Activated CD8-positive, alpha-beta memory T cell treated with anti-CD3 and anti-CD28 coated beads for 48 hours (primary cell): ENCODE measurements around the gene CDKN1B.
A peak's percentile ranks its signal among the peaks of the same experiment; 100 is the strongest.

Experiments
- DNase-seq, 3 experiments: peaks; one replicate each; pipeline ENCODE4 v3.0.0-alpha.2; 2020; ENCODE audit warnings: low read depth in 2 of 3, low spot score in 2 of 3

The CDKN1B gene

DNA sequence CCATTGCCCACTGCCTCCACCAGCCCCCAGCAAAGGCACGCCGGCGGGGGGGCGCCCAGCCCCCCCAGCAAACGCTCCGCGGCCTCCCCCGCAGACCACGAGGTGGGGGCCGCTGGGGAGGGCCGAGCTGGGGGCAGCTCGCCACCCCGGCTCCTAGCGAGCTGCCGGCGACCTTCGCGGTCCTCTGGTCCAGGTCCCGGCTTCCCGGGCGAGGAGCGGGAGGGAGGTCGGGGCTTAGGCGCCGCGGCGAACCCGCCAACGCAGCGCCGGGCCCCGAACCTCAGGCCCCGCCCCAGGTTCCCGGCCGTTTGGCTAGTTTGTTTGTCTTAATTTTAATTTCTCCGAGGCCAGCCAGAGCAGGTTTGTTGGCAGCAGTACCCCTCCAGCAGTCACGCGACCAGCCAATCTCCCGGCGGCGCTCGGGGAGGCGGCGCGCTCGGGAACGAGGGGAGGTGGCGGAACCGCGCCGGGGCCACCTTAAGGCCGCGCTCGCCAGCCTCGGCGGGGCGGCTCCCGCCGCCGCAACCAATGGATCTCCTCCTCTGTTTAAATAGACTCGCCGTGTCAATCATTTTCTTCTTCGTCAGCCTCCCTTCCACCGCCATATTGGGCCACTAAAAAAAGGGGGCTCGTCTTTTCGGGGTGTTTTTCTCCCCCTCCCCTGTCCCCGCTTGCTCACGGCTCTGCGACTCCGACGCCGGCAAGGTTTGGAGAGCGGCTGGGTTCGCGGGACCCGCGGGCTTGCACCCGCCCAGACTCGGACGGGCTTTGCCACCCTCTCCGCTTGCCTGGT, at the start of gene CDKN1B:
Gene CDKN1B, plus strand, starts transcription at position 576 of the 793 bp plus-strand sequence. CDS start 472 bp downstream, outside the sequence.
- DNase-seq: peak in 2 of 3 experiments; percentile 64 to 76

GRCh38 chr12:12668005-12668404, 49.2 kb upstream of the CDKN1B start:
- no peak for DNase-seq

DNA sequence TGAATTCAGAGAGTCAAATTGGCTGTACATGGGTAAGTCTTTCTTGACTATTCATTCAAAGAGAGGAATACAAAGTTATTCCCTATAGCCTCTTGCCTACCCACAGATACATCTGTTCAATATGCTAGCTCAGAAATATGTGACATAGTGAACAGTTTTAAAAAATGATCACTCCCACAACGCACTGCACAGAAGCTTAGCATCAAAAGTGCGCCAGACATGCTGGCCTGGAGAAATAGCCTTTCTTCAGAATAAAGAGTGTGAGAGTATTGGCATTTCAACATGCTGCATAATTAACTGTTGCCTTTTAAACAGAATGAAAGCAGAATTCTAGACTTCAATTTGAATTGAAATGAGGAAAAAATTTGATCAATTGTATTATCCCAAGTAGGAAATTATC, 48.1 kb upstream of the CDKN1B start:
- no peak for DNase-seq

GRCh38 chr12:12671850-12672660, 45.1 kb upstream of the CDKN1B start:
- DNase-seq: no peak

- no peak for DNase-seq
Observed at GRCh38 chr12:12673296-12673695, 43.9 kb upstream of the CDKN1B start.

- no peak for DNase-seq
Observed at GRCh38 chr12:12676605-12677004, 40.6 kb upstream of the CDKN1B start.

DNA sequence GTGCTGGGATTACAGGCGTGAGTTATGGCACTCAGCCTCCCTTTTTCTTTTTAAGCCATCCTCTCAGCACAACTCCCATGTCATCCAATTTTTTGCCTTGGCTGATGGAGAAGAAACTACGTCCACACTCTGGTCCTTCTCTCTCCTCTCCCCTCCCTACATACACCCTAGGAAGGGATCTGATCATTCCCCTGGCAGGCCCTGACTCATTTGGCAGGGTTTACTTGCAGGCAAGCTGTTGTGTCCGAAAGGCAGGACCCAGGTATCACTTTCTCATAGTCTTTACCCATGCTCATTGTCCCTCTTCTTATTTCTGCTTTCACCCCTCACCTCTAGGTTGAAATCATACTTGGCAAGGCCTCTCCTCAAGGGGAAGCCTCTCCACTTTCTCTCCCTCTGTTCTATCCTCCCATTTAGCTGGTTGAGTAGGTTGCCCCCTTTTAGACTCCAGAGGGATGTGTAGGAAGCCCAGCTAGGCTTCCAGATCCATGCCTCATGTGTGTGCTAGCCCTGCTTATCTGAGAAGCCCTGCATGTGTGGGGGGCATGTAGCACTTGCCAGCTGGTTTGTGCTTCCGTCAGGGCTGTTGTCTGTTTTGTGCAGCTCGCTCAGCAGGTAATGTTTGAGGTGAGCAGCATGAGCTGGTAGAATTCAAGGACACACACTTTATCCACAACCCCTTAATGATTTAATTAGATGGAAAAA, 36.0 kb upstream of the CDKN1B start:
- no peak for DNase-seq

- DNase-seq: no peak
Observed at GRCh38 chr12:12682284-12682683, 34.9 kb upstream of the CDKN1B start.

DNA sequence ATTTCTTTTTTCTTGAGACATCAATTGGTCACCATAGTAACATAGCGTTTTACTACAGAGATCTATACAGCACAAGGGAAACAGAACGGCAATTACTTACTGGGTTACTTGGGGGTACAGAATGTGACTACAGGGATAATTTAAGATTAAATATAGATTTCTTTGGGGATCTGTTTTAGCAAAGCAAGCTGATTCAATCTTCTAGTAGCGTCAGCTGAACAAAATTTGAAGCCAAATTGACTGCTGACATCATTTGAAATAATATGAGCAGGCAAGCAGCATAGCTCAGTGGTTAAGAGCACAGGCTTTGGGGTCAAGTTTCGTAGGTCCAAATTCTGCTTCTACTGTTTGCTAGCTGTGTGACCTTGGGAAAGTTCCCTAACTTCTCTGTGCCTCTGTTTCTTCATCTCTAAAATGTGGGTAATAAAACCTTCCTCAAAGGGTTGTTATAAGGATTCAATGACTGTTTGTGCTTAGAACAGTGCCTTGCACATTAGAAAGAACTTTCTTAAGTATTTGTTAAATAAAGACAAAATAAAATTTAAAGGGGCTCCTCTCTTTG, 34.0 kb upstream of the CDKN1B start:
- DNase-seq: no peak

- DNase-seq: no peak
Observed at GRCh38 chr12:12683725-12684124, 33.4 kb upstream of the CDKN1B start.

DNA sequence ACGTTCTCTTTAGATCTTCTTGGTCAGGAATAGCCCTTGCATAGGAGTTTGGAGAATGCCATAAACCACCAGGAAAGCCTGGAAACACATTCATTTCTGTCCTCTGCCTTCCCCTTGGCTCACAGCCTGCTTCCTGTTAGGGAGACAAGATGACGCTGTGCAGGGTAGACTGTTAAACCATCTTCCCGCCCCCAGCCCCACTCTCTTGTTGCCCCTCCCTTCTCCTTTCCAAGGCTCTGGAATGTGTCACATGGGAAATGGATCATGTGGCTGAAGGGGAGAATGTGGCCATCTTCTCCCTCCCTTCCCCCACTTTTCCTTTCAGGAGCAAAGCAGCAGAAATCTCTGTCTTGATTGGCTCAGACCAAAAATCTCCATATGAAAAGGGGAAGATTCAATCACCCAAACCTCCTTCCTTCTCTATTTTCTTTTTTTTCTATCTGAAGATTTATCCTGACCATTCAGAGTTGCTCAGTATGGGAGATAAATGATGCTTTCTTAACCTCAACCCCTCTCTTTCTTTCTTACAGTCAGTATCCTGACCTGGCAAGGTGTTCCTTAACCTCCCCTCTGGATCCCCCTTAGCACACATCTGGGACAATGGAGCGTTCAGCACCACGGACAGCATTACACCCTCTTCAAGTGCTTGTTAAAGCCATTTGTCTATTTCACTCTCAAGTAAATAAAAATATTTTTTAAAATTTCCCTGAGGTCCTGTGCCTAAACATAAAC, 32.6 kb upstream of the CDKN1B start:
- no peak for DNase-seq

GRCh38 chr12:12685305-12685704, 31.9 kb upstream of the CDKN1B start:
- no peak for DNase-seq

GRCh38 chr12:12686472-12686871, 30.7 kb upstream of the CDKN1B start:
- DNase-seq: no peak

DNA sequence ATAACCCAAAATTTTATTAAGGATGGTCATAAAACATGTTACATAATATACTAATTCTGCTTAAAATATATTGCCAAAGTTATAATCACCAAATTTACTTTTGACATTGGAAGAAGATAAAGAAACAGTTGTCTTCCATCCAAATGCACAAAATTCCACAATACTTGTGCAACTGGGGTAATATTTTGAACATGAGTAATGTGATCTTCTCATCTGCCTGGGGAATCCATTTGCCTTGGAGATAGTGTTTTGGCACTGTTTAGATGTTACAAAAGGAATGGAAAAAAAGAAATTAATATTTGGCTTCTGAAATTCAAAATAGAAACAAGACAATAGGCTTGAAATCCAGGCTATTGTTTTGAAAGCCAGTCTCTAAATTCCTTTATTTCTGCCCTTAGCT, 30.2 kb upstream of the CDKN1B start:
- no peak for DNase-seq

- DNase-seq: no peak
Observed at GRCh38 chr12:12689647-12690300, 27.4 kb upstream of the CDKN1B start.

GRCh38 chr12:12691549-12691948, 25.6 kb upstream of the CDKN1B start:
- DNase-seq: no peak

- no peak for DNase-seq
Observed at GRCh38 chr12:12693111-12693671, 24.0 kb upstream of the CDKN1B start.

GRCh38 chr12:12696562-12697383, 20.4 kb upstream of the CDKN1B start:
- DNase-seq: peak; percentile 69 to 81 (median 74)

DNA sequence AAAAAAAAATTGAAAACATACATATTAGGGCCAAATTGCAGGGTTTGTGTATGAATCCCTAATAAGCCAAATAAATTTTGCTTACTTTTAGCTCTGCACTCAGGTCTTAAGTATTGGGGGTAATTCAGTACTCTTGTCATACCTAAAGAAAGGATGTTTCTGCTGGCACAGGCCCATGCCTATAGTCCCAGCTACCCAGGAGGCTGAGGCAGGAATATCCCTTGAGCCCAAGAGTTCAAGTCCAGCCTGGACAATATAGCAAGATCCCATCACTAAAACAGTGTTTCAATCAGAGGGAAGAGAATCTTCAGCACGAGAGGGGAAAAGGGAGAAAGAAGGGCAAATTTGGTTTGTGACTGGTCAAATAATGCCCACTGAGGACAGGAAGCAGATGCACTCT, 17.8 kb upstream of the CDKN1B start:
- no peak for DNase-seq
